A549 (cell line): ENCODE measurements around the gene UBXN2A. TPM values are rescaled to one million over a fixed set of nuclear protein-coding genes. Genes with fewer than 3 reads are reported as not detected.
A peak's percentile ranks its signal among the peaks of the same experiment; 100 is the strongest.
"Not testable (repeated sequence)": the region's sequence is repeated elsewhere in the genome, so short reads cannot be mapped to it uniquely, and the experiment has no call there.

Experiments
- ATAC-seq, 2 experiments: fragments of 200-7000 bp in 1 of 2; fragments of >200 bp in 1 of 2; cut with Nextera tagmentation in 1 of 2; cut with Tn5 transposase in 1 of 2; 3 replicates each; pipeline versions ENCODE4 v1.8.0 to v1.9.1; 2018 to 2020; ENCODE audit warnings: mild to moderate bottlenecking in 1 of 2, moderate library complexity in 1 of 2
- CTCF ChIA-PET: fragments of 300-600 bp; sonication (Branson Sonifier 250); formaldehyde crosslinking; extraction: SDS; loops from one replicate; lab custom pipeline; 2021; ENCODE audit warnings: antibody characterized with exemption, inconsistent platforms; lab: Yijun Ruan, JAX
- POLR2A ChIA-PET: fragments of 350-600 bp; formaldehyde crosslinking; extraction: SDS; loops from one replicate; lab custom pipeline; 2021; ENCODE audit warnings: antibody characterized with exemption, inconsistent platforms; lab: Yijun Ruan, JAX
- DNase-seq, 2 experiments: peaks; one replicate each; pipeline versions ENCODE4 v3.0.0 to v3.0.0-alpha.2; 2011 to 2016; ENCODE audit warnings: low read depth in 1 of 2, low spot score in 1 of 2
- FAIRE-seq: peaks from 2 replicates; lab custom pipeline; 2011; peaks lifted over from hg19 to GRCh38; lab: Jason Lieb, UNC
- H3K27ac ChIP-seq, 2 experiments: fragments of >200 bp; sonication (Bioruptor Twin); formaldehyde crosslinking; 3 replicates each; pipeline ENCODE4 v1.5.1; 2016 to 2017
- H3K4me1 ChIP-seq: fragments of >200 bp; sonication (Bioruptor Twin); formaldehyde crosslinking; 3 replicates; pipeline ENCODE4 v1.6.1; 2016
- H3K4me2 ChIP-seq: fragments of >200 bp; sonication (Bioruptor Twin); formaldehyde crosslinking; 3 replicates; pipeline ENCODE4 v1.6.1; 2016
- H3K4me3 ChIP-seq: fragments of >200 bp; sonication (Bioruptor Twin); formaldehyde crosslinking; 3 replicates; pipeline ENCODE4 v1.5.1; 2016
- H3K9me3 ChIP-seq: fragments of >200 bp; sonication (Bioruptor Twin); formaldehyde crosslinking; 3 replicates; pipeline ENCODE4 v1.6.1; 2016
- BHLHE40 ChIP-seq: IDR thresholded peaks from 2 replicates; pipeline ENCODE4 v1.6.1; 2012; ENCODE audit warnings: low read depth, low read length, inconsistent platforms
- CBX8 ChIP-seq: fragments of 200-600 bp; sonication (generic); IDR thresholded peaks from 2 replicates; pipeline ENCODE4 v1.6.1; 2016
- CEBPB ChIP-seq, 2 experiments: fragments of >200 bp in 1 of 2; sonication (Bioruptor Twin) in 1 of 2; formaldehyde crosslinking in 1 of 2; IDR thresholded peaks; 2 replicates each; pipeline ENCODE4 v1.6.1; 2012 to 2016
- CHD4 ChIP-seq: fragments of 200-600 bp; sonication (generic); IDR thresholded peaks from 2 replicates; pipeline ENCODE4 v1.6.1; 2016; ENCODE audit warnings: antibody characterized with exemption, mild to moderate bottlenecking, borderline replicate concordance
- EHMT2 ChIP-seq: fragments of 200-600 bp; sonication (generic); IDR thresholded peaks from 2 replicates; pipeline ENCODE4 v1.6.1; 2016; ENCODE audit warnings: antibody characterized with exemption, low read depth, mild to moderate bottlenecking, moderate library complexity
- HOXA7 ChIP-seq: fragments of 250-450 bp; sonication (Bioruptor Pico); IDR thresholded peaks from 2 replicates; pipeline ENCODE4 v1.5.0; 2020; ENCODE audit warnings: mild to moderate bottlenecking, moderate library complexity
- HOXB5 ChIP-seq: fragments of 250-450 bp; sonication (Bioruptor Pico); IDR thresholded peaks from 2 replicates; pipeline ENCODE4 v1.5.0; 2020; ENCODE audit warnings: mild to moderate bottlenecking, moderate library complexity
- JUNB ChIP-seq: fragments of >200 bp; sonication (Bioruptor Twin); formaldehyde crosslinking; IDR thresholded peaks from 2 replicates; pipeline ENCODE4 v1.6.1; 2016
- MAZ ChIP-seq: fragments of 150-350 bp; IDR thresholded peaks from 2 replicates; pipeline ENCODE4 v1.6.1; 2014; ENCODE audit warnings: antibody characterized with exemption, low read depth, low read length, borderline replicate concordance
- POLR2A ChIP-seq: IDR thresholded peaks from 2 replicates; pipeline ENCODE4 v1.6.1; 2012; ENCODE audit warnings: mild to moderate bottlenecking, low read length
- RCOR1 ChIP-seq: fragments of 150-350 bp; IDR thresholded peaks from 2 replicates; pipeline ENCODE4 v1.6.1; 2014; ENCODE audit warnings: antibody characterized with exemption, low read length, low read depth
- TFCP2L1 ChIP-seq: fragments of 250-450 bp; sonication (Bioruptor Pico); IDR thresholded peaks from 2 replicates; pipeline ENCODE4 v1.5.0; 2021; ENCODE audit warnings: mild to moderate bottlenecking
- ZSCAN20 ChIP-seq: fragments of 250-450 bp; sonication (Bioruptor Pico); IDR thresholded peaks from 2 replicates; pipeline ENCODE4 v1.8.0; 2022; ENCODE audit warnings: mild to moderate bottlenecking, moderate library complexity
- WGBS: methylation state at CpG from one replicate; pipeline ENCODE4 v1.1.6; 2017; ENCODE audit errors: missing lambda C conversion rate; 5-methylcytosine and 5-hydroxymethylcytosine counted together
- polyA plus RNA-seq, 4 experiments: library from polyadenylated mRNA; depleted of rRNA in 3 of 4; stranded (reverse); fragments of >200 nt; fragmentation: RNase III in 1 of 4; extraction: RNeasy Plus Mini Kit Qiagen cat#74134 plus additional on column Dnase treatment in 1 of 4; gene quantifications; 2 replicates in 3 of 4; 3 replicates in 1 of 4; pipeline ENCODE4 v1.2.3, GENCODE V29; 2011 to 2017
- TF ChIP-seq, protein P1 (sequence below): fragments of 200-600 bp; sonication (generic); IDR thresholded peaks from 2 replicates; pipeline ENCODE4 v1.6.1; 2016; ENCODE audit warnings: antibody characterized with exemption, mild to moderate bottlenecking, moderate library complexity
- TF ChIP-seq, protein P2 (sequence below): fragments of >200 bp; sonication (Bioruptor Twin); formaldehyde crosslinking; IDR thresholded peaks from 3 replicates; pipeline ENCODE4 v1.5.1; 2016

Gene UBXN2A
- polyA plus RNA-seq, 2 of the 4 experiments (the other 2 are of a cell fraction), result 13.7 to 25.4 TPM

DNA sequence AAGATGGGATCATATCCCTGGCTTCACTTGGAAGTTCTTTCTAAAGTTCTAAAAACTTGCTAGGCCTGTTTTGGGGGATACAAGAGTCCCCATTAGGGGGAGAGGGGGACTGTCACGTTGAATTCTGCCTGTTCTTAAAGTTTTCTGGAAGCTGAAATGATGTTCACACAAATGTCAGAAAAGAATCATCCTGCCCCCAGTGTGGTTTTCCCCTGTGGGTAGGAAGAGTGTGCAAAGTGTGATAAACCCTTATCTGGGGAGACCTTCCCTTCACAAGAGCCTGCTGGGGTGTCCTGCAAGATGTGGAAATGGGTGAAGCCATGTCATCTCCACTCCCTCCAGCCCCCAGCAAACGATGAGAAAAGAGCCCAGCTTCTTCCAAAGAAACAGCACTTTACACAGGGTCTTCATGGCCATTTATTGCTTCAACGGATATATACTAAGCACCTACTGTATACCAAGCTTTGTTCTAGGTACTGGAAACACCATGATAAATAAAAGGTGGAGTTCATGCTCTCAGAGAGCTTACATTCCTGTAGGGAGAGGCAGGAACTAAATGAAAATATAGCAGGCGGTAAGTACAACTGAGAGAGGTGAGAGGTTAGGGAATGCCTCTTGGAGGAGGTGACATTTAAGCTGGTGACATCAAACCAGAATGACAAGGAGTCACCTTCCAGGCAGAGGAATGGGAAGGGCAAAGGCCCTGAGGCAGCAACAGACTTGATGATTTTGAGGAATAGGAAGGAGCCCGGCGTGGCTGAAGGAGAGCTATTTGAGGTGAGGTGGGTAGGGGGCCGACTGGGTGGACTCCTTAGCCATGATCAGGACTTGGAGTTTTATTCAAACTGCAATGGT is 71.2 kb downstream of the UBXN2A start:
- H3K4me1 ChIP-seq, result peaks cover 61% of the 10 kb centered on the region
- H3K4me3 ChIP-seq, result no peak overlapping the region
- no peaks in the 10 kb centered on the region for H3K9me3 ChIP-seq
- no peak for FAIRE-seq
- no peak for DNase-seq
- 73% methylated on average over 7 of the region's 7 CpGs for WGBS
- no peak for ATAC-seq
- peak overlapping the region; percentile 34 to 72; a peak in 5 of 6 replicates for H3K27ac ChIP-seq
- TF ChIP-seq HOXA7 (CRISPR knock-in tag) (no peak), BHLHE40 (no peak), HOXB5 (CRISPR knock-in tag) (no peak), RCOR1 (no peak), TFCP2L1 (CRISPR knock-in tag) (no peak), EHMT2 (no peak)
- TF ChIP-seq, protein P1, sequence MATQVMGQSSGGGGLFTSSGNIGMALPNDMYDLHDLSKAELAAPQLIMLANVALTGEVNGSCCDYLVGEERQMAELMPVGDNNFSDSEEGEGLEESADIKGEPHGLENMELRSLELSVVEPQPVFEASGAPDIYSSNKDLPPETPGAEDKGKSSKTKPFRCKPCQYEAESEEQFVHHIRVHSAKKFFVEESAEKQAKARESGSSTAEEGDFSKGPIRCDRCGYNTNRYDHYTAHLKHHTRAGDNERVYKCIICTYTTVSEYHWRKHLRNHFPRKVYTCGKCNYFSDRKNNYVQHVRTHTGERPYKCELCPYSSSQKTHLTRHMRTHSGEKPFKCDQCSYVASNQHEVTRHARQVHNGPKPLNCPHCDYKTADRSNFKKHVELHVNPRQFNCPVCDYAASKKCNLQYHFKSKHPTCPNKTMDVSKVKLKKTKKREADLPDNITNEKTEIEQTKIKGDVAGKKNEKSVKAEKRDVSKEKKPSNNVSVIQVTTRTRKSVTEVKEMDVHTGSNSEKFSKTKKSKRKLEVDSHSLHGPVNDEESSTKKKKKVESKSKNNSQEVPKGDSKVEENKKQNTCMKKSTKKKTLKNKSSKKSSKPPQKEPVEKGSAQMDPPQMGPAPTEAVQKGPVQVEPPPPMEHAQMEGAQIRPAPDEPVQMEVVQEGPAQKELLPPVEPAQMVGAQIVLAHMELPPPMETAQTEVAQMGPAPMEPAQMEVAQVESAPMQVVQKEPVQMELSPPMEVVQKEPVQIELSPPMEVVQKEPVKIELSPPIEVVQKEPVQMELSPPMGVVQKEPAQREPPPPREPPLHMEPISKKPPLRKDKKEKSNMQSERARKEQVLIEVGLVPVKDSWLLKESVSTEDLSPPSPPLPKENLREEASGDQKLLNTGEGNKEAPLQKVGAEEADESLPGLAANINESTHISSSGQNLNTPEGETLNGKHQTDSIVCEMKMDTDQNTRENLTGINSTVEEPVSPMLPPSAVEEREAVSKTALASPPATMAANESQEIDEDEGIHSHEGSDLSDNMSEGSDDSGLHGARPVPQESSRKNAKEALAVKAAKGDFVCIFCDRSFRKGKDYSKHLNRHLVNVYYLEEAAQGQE, result no peak
- TF ChIP-seq, all 56 proteins: peak for 0
- H3K4me2 ChIP-seq, result 0 out of 3 replicates have a peak overlapping the region, but pooled peaks have one; percentile 3
- CTCF ChIA-PET, result interaction anchor here (0.6 to 3.5 kb wide), 7 partner anchors 8 to 835 kb away, joined by 3 to 16 read pairs (median 3); partner anchors contain the start of genes ATAD2B and TP53I3
- POLR2A ChIA-PET, result no interaction called here

DNA sequence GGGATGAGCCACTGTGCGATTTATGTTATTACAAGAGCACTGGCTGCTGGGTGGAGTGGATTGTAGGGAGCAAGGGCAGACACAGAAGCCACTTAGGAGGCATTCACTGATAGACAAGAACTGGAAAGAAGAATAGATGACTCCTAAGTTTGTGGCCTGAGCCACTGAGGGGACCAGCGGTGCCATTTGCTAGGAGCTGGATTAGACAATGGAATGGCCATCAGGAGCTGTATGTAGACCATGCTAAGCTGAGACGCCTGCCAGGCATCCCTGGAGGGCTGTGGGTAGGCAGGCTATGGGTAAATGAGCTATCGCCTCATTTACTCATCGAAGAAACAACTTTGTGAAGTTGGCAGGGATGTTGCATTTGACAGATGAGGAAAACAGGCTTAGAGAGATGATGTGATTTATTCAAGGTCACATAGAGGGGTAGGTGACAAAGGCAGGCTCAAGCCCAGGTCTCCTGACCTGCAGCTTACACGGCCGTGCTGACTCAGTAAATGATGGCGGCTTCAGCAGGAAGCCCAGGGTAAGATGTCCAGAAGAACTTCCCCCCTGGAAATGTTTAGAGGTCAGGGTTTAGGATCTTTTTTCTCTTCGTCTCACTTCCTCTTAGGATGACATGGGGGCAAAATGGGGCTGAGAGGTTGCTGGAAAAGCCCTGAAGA is 72.4 kb downstream of the UBXN2A start:
- Histone ChIP-seq H3K9me3 (no peaks in the 10 kb centered on the region), H3K4me3 (no peak overlapping the region), H3K4me1 (peaks cover 70% of the 10 kb centered on the region), H3K27ac (peak overlapping the region; percentile 48 to 75), H3K4me2 (peak overlapping the region; percentile 4; the same call in 1 of the 3 replicates)
- DNase-seq, result no peak
- ChIA-PET CTCF (interaction anchor here (1.1 to 3.5 kb wide), 3 partner anchors 9 to 86 kb away, joined by 3 to 16 read pairs (median 3); partner anchors contain the start of gene ATAD2B), POLR2A (interaction anchor here (1.9 kb wide), 1 partner anchor 35 kb away, joined by 6 read pairs; the partner anchor contains the start of gene WDCP)
- WGBS, result 68% methylated on average over 9 of the region's 9 CpGs
- no peak for ATAC-seq
- no peak for FAIRE-seq
- TF ChIP-seq MAZ, result no peak
- TF ChIP-seq CBX8, result no peak
- TF ChIP-seq RCOR1, result no peak
- TF ChIP-seq POLR2A, result no peak
- no peak for TF ChIP-seq ZSCAN20 (CRISPR knock-in tag)
- TF ChIP-seq HOXA7 (CRISPR knock-in tag), result no peak
- no peak for TF ChIP-seq JUNB
- TF ChIP-seq, protein P2, sequence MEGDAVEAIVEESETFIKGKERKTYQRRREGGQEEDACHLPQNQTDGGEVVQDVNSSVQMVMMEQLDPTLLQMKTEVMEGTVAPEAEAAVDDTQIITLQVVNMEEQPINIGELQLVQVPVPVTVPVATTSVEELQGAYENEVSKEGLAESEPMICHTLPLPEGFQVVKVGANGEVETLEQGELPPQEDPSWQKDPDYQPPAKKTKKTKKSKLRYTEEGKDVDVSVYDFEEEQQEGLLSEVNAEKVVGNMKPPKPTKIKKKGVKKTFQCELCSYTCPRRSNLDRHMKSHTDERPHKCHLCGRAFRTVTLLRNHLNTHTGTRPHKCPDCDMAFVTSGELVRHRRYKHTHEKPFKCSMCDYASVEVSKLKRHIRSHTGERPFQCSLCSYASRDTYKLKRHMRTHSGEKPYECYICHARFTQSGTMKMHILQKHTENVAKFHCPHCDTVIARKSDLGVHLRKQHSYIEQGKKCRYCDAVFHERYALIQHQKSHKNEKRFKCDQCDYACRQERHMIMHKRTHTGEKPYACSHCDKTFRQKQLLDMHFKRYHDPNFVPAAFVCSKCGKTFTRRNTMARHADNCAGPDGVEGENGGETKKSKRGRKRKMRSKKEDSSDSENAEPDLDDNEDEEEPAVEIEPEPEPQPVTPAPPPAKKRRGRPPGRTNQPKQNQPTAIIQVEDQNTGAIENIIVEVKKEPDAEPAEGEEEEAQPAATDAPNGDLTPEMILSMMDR, result no peak

DNA sequence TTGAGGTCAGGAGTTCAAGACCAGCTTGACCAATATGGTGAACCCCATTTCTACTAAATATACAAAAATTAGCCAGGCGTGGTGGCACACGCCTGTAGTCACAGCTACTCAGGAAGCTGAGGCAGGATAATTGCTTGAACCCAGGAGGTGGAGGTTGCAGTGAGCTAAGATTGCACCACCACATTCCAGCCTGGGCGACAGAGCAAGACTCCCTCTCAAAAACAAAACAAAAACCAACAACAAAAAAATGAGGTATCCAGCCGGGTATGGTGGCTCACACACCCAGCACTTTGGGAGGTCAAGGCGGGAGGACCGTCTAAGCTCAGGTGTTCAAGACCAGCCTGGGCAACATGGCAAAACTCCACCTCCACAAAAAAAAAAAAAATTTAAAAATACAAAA is 74.6 kb downstream of the UBXN2A start:
- not testable (repeated sequence) for FAIRE-seq
- Histone ChIP-seq H3K4me3 (peak overlapping the region; percentile 12; the same call in 1 of the 3 replicates), H3K27ac (peak overlapping the region; percentile 88 to 89)
- POLR2A ChIA-PET, result interaction anchor here (1.3 to 2.2 kb wide), 4 partner anchors 33 to 88 kb away, joined by 3 to 19 read pairs (median 8); partner anchors contain the start of genes ATAD2B, SF3B6 and WDCP
- 0 out of 2 replicates have a peak, but pooled peaks have one; percentile 49 for TF ChIP-seq CHD4
- TF ChIP-seq CEBPB (IDR thresholded peaks at IDR 0.05), result peak in 1 of 2 experiments; percentile 79; a peak in 2 of 4 replicates
- TF ChIP-seq, all 56 proteins: peak for 2; not testable (repeated sequence) for 54
- peak in 1 of 2 experiments; percentile 39 for DNase-seq
- WGBS, result 31% methylated on average over 6 of the region's 6 CpGs
- peaks cover 61% of the 10 kb centered on the region for H3K4me1 ChIP-seq
- peak overlapping the region; percentile 78 for H3K4me2 ChIP-seq
- CTCF ChIA-PET, result interaction anchor here (1.0 to 1.7 kb wide), 5 partner anchors 9 to 88 kb away, joined by 3 to 7 read pairs (median 4); partner anchors contain the start of gene ATAD2B
- ATAC-seq, H3K9me3 ChIP-seq: not testable (repeated sequence)
